Measurements from ENCODE around the gene CRPPA.
"Not testable (repeated sequence)": the region's sequence is repeated elsewhere in the genome, so short reads cannot be mapped to it uniquely, and the experiment has no call there.

CRPPA gene

GRCh38 chr7:16421333-16422102, at the start of gene CRPPA:
TSS of gene CRPPA (minus strand) at chr7:16421538. CDS start at chr7:16421322, 216 bp downstream.
- DNase-seq = peak; percentile 23 to 46

DNA sequence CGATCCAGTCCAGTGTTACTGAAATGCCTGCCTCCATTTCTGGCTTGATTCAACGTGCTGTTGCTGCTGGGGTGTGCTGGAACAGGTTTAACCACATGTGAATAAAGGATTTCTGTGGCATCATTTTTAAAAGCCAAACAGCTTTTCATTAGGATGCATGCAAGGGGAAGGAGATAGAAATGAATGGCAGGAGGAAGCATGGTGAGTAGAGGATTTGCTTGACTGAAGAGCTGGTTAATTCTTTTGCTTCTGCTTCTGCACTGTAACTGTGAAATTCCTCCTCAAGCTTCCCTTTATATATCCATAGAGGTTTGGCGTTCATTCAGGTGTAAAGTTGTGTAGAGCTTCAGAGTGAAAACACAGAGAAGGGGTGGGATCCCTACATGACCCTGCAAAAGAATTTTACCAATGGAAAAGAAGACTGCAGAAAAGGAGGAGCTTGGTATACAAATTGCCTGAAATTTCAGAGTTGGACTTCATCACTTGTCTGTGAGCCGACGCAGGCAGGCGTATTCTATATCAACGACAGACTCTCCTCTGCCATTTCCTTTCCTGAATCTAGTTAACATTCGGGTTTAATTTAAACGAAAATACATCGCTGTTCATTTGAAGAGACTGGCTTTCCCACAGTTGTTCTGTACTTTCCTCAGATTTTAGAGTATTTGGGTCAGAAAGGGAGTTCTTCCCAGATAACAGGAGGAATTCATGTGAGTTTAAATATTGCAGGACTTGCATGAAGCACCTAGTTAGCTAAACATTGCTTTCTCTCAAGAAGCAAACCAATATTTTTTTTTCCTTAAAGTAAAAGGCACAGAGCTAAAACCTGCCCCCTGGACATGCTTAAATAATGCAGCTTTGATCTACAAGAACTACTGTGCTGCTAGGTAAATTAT, 44.4 kb upstream of the CRPPA start, which contains the start of gene SOSTDC1:
Gene SOSTDC1, minus strand, starts transcription at position 270 of the 893 bp plus-strand sequence. Its CDS starts 70 bp downstream, at position 200.
- DNase-seq = no peak

DNA sequence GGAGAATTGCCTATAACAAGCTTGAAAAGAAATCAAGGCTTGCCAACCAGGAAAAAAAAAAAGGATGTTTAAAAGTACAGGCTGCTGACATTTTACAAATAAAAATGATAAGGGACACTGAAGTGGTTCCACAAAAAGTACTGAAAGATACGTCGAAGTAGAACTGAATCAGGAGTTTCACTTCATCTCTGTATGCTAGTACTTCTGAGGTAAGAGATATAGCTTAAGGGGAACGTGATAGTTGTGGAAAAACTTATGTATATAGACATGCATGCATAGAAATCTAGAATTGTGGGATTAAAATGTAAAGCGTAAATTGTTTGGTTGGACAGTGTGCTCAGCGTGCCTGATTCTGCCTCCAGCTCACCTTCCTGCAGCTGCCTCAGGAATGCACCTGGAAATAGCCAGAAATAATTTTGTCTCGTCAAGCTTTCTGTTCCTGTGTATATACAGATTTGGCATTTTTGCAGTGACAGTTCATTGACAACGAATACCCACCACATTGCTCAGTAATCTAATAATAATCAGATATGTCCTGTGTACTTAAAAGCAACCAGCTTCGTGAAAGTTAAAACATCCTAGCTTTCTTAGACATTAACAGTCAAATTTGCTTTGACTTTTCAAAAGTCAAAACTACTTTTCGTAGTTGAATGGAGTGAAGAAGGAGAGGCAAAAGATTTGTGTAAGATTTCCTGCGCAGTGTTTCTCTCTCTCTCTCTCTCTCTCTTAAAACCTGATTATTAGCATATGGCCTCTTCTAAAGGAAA, 42.8 kb upstream of the CRPPA start:
- DNase-seq = no peak

DNA sequence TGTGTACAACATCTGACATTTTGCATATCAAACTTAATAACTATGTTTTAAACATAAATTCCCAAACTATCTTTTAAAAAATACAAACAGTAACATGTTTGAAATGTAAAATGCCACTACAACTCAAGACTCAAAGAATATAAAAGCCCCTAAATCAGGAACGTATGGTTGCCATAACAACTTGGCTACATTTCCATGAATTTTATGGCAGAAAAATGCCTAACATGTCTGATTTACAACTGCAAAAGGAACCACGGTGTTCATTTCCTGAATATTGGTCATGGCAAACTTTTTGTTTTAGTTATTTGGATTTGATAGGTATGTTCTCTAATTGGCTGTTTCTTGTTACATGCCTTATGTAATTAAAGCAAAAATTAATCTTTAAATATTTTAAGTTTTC, 42.2 kb upstream of the CRPPA start:
- no peak for DNase-seq

GRCh38 chr7:16462431-16462889, 41.1 kb upstream of the CRPPA start:
- no peak for DNase-seq

DNA sequence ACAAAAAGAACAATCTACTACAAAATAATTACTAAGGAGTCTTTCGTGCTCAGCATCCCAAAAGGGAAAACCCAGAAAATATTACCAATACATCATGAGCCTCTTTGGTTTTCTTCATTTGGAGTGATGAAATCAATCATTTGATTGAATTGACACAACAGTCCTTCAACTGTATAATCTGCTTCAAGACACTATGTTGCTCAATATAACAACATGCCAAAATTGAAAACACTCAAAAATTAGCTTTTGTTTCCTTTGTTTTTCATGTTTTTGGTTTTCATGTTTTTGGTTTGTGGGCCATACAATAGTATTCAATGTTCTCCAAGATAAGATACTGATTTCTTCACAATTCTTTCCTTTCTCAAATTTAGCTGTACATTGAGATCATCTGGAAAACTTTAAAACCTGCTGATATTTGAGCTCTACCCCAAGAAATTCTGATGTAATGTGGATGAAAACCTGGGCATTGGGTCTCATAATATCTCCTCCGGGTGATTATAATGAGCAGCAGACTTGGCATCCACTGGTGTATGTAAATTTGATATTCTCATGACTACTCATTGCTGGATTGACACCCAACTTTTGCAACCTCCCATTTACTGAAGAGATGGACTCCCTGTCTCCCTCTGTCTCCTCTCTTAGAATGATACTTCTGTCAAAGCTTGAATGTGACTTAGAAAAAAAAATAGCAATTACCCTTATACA, 39.6 kb upstream of the CRPPA start:
- no peak for DNase-seq

- not testable (repeated sequence) for DNase-seq
Measured at GRCh38 chr7:16456303-16456702, 35.0 kb upstream of the CRPPA start.

DNA sequence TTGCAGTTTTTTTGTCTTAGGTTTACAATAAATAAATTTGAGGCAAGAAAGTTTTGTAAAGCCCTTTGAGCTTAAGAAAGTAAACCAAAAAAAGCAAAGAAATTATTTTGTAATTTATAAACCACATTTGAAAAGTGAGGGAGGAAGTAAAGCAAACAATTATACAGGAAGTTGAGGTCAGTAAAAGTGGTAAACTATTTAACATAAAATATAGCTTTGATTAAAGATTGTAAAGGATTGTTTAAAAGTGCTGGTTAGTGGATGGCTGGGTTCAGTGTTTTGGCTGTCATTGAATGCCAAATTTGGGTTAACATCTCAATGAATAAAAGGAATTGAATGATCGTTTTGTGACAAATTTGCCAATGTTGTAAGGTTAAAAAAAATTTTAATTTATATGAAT, 34.3 kb upstream of the CRPPA start:
- no peak for DNase-seq

- no peak for DNase-seq
Measured at GRCh38 chr7:16450366-16450765, 29.0 kb upstream of the CRPPA start.

GRCh38 chr7:16447876-16448275, 26.5 kb upstream of the CRPPA start:
- DNase-seq = no peak

DNA sequence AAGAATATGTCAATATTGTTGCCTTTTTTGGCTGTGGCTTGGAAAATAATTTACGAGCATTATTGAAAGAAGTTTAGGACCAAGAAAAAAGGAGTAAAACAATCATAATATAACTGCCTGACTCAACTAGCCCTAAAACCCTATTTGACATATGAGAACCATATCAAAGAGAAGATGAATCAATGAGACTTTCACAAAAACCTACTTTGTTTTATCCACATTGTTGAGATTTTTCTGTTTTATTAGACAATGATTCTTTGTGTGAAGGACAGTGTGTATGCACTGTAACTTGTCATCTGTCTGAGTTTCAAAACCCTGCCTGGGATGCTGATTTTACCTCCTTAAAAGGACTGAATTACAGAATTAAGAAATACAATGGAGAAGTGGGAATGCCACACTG, 25.2 kb upstream of the CRPPA start:
- DNase-seq = no peak

DNA sequence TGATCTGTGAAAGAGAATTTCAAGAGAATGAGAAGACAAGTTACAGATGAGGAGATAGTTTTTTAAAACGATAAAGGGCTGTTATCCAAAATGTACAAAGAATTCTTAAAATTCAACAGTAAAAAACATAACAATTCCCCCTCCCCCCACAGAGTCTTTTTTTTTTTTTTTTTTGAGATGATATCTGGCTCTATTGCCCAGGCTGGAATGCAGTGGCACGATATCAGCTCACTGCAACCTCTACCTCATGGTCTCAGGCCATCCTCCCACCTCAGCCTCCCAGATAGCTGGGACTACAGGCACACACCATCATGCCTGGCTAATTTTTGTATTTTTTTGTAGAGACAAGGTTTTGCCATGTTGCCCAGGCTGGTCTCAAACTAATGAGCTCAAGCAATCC, 22.5 kb upstream of the CRPPA start:
- DNase-seq = not testable (repeated sequence)

GRCh38 chr7:16438988-16439387, 17.6 kb upstream of the CRPPA start:
- DNase-seq = no peak

GRCh38 chr7:16436306-16436705, 15.0 kb upstream of the CRPPA start:
- no peak for DNase-seq

- no peak for DNase-seq
Measured at GRCh38 chr7:16433568-16434122, 12.3 kb upstream of the CRPPA start.

DNA sequence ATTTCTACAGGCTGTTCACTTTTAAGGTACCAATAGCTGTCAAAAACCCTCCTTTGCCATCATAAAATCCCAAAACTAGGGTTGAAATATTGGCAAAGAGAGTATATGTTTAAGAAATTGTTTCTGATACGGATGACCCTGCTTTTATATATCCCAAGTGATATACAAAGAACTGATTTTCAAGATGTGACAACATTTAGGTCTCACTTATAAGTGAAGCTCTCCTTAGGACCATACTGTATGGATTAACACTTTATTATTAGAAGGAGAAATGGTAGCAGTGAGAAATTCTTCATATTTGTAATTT, 11.0 kb upstream of the CRPPA start:
- DNase-seq = no peak

DNA sequence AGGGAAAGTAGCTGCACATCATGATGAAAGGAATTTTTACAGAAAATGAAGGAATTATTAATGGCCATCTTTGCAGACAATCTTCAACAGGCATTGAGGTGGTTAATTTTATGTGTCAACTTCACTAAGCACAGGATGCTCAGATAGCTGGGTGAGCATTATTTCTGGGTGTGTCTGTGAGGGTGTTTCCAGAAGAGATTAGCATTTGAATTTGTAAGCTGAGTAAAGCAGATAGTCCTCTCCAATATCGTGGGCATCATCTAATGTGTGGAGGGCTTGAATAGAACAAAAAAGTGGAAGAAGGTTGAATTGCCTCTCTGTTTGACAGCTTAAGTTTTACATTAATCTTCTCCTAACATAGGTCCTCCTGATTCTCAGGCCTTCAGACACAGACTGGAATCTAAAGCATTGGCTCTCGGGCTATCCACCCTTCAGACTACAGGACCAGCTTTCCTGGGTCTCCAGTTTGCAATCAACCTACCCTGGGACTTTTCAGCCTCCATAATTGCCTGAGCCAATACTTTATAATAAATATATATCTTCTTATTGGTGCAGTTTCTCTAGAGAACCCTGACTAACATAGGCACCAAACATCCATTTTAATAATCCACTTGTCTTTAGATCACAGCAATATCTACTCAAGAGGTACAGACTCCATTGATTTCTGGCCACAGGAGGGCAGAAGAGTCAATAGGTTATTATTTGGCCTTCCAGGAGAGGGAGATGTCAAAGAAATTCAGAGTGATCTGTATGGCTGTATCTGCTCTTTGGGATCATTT, 10.5 kb upstream of the CRPPA start:
- DNase-seq = peak; percentile 21 to 57

GRCh38 chr7:16430133-16430532, 8.8 kb upstream of the CRPPA start:
- DNase-seq = no peak

GRCh38 chr7:16428672-16429071, 7.3 kb upstream of the CRPPA start:
- no peak for DNase-seq

- no peak for DNase-seq
Measured at GRCh38 chr7:16428182-16428581, 6.8 kb upstream of the CRPPA start.

GRCh38 chr7:16423761-16424160, 2.4 kb upstream of the CRPPA start:
- no peak for DNase-seq
